Activated CD8-positive, alpha-beta memory T cell treated with anti-CD3 and anti-CD28 coated beads for 4 hours (primary cell): ENCODE data around the gene SNCB.

Source experiments
- DNase-seq, 2 donors: peaks; one replicate each; pipeline ENCODE4 v3.0.0-alpha.2; 2020; ENCODE audit warnings: low read depth in 2 of 2

Gene SNCB

GRCh38 chr5:176629853-176630680 is at the start of gene SNCB, which contains the start of gene EIF4E1B:
SNCB (minus strand) TSS chr5:176630534; CDS start chr5:176629654, 880 bp downstream.
EIF4E1B (plus strand) TSS chr5:176630675; CDS start chr5:176642788, 12,113 bp downstream.
- peak in 1 of 2 donors; percentile 24 for DNase-seq

GRCh38 chr5:176679365-176680225 is 49.3 kb upstream of the SNCB start:
- no peak for DNase-seq

DNA sequence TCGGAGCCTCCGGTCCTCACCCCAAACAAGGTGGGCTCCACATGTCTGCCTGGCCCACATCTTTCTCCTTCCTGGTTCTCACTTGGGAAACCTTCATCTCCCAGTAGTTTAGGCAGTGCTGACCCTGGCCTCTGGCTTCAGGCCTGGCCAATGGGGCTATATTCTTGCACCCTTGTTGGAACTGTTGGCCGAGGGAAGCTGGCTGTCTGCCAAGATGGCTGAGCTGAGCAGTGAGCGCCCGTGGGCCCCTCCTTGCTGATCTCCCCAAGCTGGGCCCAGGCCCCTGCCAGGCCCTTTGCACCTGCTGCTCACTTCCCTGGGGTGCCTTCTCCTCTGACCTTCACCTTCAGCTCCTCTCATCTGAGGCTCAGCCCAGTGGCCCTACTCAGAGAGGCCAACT is 48.2 kb upstream of the SNCB start:
- no peak for DNase-seq

DNA sequence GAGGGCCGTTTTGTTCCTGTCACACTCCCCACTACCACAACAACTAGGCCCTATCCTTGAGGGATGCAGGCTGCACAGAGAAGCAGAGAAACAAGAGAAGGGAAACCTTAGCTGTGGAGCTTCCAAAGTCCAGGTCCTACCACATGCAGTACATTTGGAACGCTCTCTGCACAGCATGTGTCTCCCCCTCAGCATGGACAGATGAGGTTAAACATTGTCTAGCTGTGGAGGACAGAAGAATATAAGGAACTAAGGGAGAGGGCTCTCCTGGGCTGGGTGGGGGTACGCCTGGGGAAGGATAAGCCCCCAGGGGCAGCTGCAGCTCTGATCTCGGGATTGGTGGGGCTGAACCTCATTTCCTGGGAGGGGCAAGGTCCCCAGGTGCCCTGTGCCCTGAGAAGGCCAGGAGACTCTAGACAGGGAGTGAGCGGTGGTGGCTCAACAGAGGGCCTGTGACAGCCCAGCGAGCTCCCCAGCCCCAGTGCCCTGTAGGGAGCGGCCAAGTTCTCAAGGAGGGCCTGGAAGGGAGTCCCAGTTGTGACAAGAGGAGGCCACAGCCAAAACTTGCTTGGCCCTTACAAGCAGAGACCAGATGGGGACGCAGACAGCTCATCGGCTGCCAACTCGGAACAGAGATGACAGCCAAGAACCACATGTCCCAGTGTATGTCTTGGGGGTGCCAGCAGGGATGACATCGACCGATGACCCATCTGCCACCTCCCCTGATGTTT is 47.0 kb upstream of the SNCB start:
- DNase-seq = no peak

GRCh38 chr5:176676361-176676824 is 46.1 kb upstream of the SNCB start:
- DNase-seq = no peak

DNA sequence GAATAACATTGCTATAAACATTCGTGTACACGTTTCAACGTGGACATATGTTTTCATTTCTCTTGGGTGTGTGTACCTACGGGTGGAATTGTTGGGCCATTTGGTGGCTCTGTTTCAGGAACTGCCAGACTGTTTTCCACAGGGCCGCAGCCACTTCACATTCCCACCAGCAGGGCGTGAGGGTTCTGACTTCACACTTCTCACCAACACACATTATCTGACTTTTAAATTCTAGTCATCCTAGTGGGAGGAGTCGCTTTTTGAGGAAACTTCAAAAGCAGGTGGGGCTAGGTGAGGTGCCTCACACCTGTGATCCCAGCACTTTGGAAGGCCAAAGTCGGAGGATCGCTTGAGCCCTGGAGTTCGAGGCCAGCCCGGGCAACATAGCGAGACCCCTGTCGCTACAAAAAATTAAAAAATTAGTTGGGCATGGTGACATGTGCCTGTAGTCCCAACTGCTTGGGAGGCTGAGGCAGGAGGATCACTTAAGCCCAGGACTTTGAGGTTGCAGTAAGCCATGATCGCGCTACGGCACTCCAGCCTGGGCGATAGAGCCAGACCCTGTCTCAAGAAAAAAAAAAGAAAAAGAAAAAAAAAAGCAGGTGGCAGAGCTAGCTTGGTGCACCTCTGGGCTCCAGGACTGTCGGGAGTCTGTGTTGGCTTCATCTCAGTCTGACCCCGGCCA is 45.5 kb upstream of the SNCB start:
- no peak for DNase-seq

- no peak for DNase-seq
Observed at GRCh38 chr5:176674799-176675198, 44.5 kb upstream of the SNCB start.

GRCh38 chr5:176673651-176674583 is 43.6 kb upstream of the SNCB start:
- DNase-seq = no peak

DNA sequence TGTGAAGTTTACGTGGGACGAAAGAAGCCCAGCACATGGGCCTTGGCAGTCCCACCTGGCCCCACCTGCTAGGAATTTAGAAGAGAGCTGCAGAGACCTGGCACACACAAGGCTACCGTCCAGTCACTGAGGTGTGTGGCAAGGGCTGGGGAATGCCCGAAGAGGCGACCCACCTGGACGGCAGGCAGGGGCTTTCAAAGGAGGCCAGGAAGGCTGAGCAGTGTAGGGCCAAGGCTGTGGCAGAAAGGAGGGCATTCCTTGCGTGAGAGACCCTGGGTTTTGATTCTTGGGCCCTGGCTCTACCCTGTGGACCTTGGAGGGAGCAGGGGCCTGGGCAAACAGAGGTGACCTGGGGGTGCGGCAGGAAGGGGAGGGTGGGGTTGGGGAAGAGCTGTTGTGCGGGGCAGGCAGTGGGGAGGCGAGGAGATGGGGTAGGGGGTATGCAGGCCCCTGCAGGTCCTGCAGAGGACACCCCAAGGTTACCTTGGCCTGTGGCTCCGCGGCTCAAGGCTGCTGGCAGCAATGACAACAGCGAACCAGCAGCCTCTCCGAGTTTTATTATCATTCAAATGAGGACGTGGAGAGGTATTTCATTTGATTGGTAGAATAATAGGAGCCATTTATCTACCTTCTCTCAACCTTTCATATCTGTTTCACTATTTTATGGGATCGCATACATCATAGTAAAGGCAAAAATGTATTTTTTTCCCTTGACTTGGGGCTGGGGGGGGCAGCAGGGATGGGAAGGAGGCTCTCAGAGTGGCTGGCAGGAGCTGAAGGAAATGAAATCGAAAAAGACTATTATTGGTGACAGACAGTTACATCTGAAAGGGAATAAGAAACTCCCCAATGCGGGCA is 41.8 kb upstream of the SNCB start:
- no peak for DNase-seq

DNA sequence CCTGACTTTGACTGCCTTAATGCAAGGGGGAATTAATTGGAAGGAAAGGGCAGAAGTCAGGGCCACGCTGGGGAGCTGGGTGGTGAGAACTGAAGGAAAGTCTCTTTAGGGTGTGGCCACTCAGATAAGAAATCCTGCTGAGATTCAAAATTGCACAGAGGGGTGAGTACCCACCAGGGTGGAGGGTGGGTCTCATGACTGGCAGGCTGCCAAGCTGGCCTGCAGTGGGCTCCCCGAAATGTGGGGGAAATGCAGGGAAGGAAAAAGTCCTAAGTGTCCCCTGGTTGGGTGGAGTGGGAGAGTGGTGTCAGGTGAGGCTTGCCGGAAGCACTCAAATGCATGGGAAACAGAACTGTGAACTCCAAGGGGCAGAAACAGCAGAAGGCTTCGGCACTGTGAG is 41.1 kb upstream of the SNCB start:
- no peak for DNase-seq

GRCh38 chr5:176670449-176670848 is 40.1 kb upstream of the SNCB start:
- DNase-seq = no peak

DNA sequence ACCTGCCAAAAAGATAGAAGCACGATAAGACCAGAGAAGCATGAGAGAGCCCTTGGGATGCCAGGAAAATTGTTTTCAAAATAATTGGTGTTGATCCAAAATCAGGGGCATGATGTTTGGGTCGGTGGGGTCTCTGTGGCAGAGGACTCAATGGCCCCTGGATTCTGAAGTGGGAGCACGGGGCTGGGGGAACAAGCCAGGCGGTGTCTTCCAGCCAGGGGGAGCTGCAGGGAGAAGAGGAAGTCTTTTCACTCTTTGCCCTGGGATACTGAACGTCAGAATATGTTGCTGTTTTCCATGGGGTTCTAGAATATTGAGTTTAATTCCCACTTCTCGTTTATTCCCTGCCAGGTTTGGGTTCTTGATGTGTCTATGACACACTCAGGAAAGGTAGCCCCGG is 37.3 kb upstream of the SNCB start:
- DNase-seq = no peak

- no peak for DNase-seq
Observed at GRCh38 chr5:176665517-176665916, 35.2 kb upstream of the SNCB start.

- DNase-seq = no peak
Observed at GRCh38 chr5:176664886-176665285, 34.6 kb upstream of the SNCB start.

DNA sequence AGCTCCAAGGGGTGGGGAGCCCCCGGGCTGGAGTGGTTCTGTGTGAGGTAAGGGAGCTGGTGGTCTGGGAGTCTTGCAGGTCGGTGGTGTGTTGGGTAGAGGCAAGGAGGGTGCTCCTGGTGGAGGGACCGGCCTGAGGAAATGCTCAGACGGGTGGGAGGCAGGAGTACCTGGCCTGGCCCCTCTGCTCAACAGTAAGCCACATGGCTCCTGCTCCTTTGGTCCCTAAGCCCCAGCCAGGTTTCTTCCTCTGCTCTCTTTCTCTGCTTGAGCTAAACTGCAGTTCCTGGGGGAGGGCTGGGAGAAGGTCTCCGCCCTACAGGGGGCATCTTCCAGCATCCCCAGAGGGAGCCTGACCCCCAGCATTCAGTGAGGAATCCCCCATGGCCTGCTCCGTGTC is 34.1 kb upstream of the SNCB start:
- no peak for DNase-seq

DNA sequence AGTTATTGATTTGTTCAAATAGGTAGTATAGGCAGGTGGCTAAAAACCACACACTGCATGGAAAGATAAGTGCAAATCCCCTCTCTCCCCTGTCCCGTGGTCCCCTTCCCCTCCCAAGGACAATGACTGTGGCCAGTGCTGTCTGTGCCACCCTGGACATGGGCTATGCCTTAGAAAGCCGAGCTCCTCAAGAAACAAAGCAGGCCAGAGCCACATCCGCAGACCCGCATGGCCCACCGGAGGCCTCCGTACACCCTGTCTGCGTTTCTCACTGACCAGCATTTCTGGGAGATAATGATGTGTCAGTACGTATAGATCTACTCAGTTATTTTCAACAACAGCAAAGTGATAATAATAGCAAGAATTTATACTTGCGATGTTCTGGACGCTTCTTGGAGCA is 33.2 kb upstream of the SNCB start:
- DNase-seq = no peak

- DNase-seq = no peak
Observed at GRCh38 chr5:176662371-176663333, 32.3 kb upstream of the SNCB start.

DNA sequence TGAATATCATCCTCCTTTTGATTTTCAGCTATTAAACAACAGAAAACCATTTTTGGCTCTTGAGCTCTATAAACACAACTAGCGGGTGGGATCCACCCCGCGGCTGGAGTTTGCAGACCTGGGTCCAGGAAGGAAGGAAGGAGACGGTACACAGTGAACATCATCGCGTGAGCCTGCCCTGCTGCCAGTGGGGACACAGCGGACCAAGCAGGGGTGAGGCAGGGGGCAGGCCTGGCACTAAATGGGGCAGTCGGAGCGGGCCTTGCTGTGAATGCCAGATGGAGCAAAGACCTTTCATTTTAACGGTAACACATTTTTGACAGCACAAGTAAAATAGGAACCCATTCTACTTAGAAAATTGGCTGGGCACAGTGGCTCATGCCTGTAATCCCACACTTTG is 31.3 kb upstream of the SNCB start:
- DNase-seq = no peak
